ENCODE results near the gene MPHOSPH6.

- no peak for TF ChIP-seq POLR2AphosphoS5 (IDR thresholded peaks at IDR 0.05)
- TF ChIP-seq CTCF (IDR thresholded peaks at IDR 0.05): no peak
Measured at GRCh38 chr16:82119405-82119804, 50.6 kb downstream of the MPHOSPH6 start.
